Breast epithelium (tissue), 3 donors: Measurements from ENCODE around the gene OR2A12.

Source experiments
- POLR2AphosphoS5 ChIP-seq, 3 donors: sonication (generic); formaldehyde crosslinking; IDR thresholded peaks; one replicate each; pipeline ENCODE4 v1.6.1; 2017; ENCODE audit warnings: antibody characterized with exemption in 3 of 3
- TF ChIP-seq, protein P1 (sequence below), 3 donors: fragments of 450-650 bp; IDR thresholded peaks; one replicate each; pipeline ENCODE4 v1.5.1; 2016 to 2017; ENCODE audit warnings: antibody characterized with exemption in 3 of 3, mild to moderate bottlenecking in 3 of 3, moderate library complexity in 3 of 3

DNA sequence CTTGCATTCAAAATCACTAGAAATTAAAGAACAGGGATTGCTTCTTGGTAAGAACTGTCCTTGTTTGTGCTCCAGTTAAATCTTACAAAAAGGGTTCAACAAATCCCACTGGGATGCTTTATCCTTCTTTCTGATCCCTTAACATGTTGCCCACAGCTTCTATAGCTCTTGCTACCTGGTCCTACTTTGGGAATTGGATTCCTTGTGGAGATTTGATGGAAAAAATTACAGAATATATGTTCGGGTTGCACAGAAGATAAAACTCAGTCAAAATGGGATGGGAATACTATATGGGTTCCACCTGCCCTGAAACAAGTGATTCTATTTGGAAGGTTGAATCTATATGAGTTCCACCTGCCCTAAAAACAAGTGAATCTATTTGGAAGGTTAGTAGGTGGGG lies 16.6 kb upstream of the OR2A12 start, which contains the start of gene OR2A25:
- TF ChIP-seq, protein P1, sequence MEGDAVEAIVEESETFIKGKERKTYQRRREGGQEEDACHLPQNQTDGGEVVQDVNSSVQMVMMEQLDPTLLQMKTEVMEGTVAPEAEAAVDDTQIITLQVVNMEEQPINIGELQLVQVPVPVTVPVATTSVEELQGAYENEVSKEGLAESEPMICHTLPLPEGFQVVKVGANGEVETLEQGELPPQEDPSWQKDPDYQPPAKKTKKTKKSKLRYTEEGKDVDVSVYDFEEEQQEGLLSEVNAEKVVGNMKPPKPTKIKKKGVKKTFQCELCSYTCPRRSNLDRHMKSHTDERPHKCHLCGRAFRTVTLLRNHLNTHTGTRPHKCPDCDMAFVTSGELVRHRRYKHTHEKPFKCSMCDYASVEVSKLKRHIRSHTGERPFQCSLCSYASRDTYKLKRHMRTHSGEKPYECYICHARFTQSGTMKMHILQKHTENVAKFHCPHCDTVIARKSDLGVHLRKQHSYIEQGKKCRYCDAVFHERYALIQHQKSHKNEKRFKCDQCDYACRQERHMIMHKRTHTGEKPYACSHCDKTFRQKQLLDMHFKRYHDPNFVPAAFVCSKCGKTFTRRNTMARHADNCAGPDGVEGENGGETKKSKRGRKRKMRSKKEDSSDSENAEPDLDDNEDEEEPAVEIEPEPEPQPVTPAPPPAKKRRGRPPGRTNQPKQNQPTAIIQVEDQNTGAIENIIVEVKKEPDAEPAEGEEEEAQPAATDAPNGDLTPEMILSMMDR (IDR thresholded peaks at IDR 0.05) = no peak
- no peak for TF ChIP-seq POLR2AphosphoS5 (IDR thresholded peaks at IDR 0.05)
